Activated CD8-positive, alpha-beta memory T cell treated with anti-CD3 and anti-CD28 coated beads, Interleukin-2, amount 10 ng/mL, durations not matched to agents 7 days and 5 days (primary cell): Measurements from ENCODE around the gene ZXDC. TPM values are rescaled to one million over a fixed set of nuclear protein-coding genes. Genes with fewer than 3 reads are reported as not detected.

Experiments
- ATAC-seq: fragments of 150-1000 bp; cut with Tn5 transposase; one replicate; pipeline ENCODE4 v1.10.0; 2021; ENCODE audit warnings: moderate library complexity
- CTCF ChIA-PET: fragments of 350-600 bp; sonication (Branson Sonifier 250); formaldehyde crosslinking; loops from one replicate; lab custom pipeline; 2021; ENCODE audit warnings: antibody characterized with exemption; lab: Charles Lee
- DNase-seq: peaks from one replicate; pipeline ENCODE4 v3.0.0-alpha.2; 2020
- H3K27ac Mint-ChIP-seq: one replicate; pipeline ENCODE4 v1.8.0; 2021; ENCODE audit warnings: mild to moderate bottlenecking, mixed read lengths
- H3K27me3 Mint-ChIP-seq: one replicate; pipeline ENCODE4 v1.8.0; 2021; ENCODE audit warnings: mixed read lengths
- H3K36me3 Mint-ChIP-seq: one replicate; pipeline ENCODE4 v1.8.0; 2021; ENCODE audit warnings: mild to moderate bottlenecking, mixed read lengths
- H3K4me1 Mint-ChIP-seq: one replicate; pipeline ENCODE4 v1.8.0; 2021; ENCODE audit warnings: mixed read lengths
- H3K4me3 Mint-ChIP-seq: one replicate; pipeline ENCODE4 v1.8.0; 2021; ENCODE audit warnings: mild to moderate bottlenecking, moderate library complexity, mixed read lengths
- H3K9me3 Mint-ChIP-seq: one replicate; pipeline ENCODE4 v1.8.0; 2022; ENCODE audit warnings: low read depth, mixed read lengths
- total RNA-seq, 2 experiments: library from RNA; stranded (reverse); gene quantifications; one replicate each; pipeline ENCODE4 v1.2.3, GENCODE V29; 2021

Gene ZXDC
- total RNA-seq, 2 experiments from 2014 or later: 21.5 to 22.7 TPM

- Mint-ChIP-seq H3K27ac (no peak overlapping the region), H3K4me1 (no peaks in the 10 kb centered on the region), H3K9me3 (no peaks in the 10 kb centered on the region), H3K36me3 (no peaks in the 10 kb centered on the region), H3K4me3 (no peak overlapping the region), H3K27me3 (no peaks in the 10 kb centered on the region)
- no peak for DNase-seq
- ATAC-seq: no peak
- CTCF ChIA-PET: no interaction called here
Observed at GRCh38 chr3:126442856-126443242, 32.8 kb downstream of the ZXDC start.

GRCh38 chr3:126442094-126442855 lies 33.4 kb downstream of the ZXDC start:
- CTCF ChIA-PET: no interaction called here

DNA sequence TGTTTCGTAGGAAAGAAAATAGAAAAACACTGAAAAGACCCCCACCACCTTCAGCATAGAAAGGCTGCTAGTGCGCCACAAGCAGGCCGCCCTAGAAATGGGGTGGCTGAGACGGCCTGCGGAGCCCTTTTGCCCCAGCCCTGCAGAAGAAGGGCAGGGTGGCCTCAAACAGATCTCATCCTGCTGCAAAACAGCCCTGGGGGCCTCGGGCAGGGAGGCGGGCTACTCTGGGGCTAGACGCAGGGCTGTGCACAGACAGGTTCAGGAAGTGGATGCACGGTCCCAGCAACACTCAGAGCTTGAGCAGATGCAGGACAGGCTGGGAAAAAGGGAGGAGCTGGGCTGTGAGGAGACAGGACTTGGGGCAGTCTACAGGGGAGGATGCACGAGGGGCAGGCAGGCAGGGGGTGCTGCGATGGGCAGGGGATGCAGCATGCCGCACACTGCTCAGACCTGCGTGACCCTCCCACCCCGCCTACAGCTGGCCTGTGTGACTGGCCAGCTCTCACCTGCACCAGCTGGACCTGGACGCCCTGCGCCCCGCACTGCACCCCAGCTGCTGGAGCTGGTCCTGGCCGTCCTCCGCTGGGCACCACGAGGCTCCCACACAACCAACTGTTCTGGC lies 34.3 kb downstream of the ZXDC start:
- Mint-ChIP-seq H3K9me3 (no peaks in the 10 kb centered on the region), H3K4me1 (no peaks in the 10 kb centered on the region), H3K36me3 (no peaks in the 10 kb centered on the region), H3K4me3 (no peak overlapping the region), H3K27me3 (no peaks in the 10 kb centered on the region), H3K27ac (no peak overlapping the region)
- ATAC-seq (no peak), DNase-seq (no peak)
- CTCF ChIA-PET: no interaction called here

More at GRCh38 chr3:126442094-126442855, 33.4 kb downstream of the ZXDC start:
- H3K36me3 Mint-ChIP-seq: no peaks in the 10 kb centered on the region
- ATAC-seq (no peak), DNase-seq (no peak)
- no peak overlapping the region for H3K4me3 Mint-ChIP-seq
- H3K27ac Mint-ChIP-seq: no peak overlapping the region
- H3K27me3 Mint-ChIP-seq: no peaks in the 10 kb centered on the region
- no peaks in the 10 kb centered on the region for H3K4me1 Mint-ChIP-seq
- no peaks in the 10 kb centered on the region for H3K9me3 Mint-ChIP-seq

GRCh38 chr3:126440709-126440995 lies 35.0 kb downstream of the ZXDC start:
- H3K4me3 Mint-ChIP-seq: no peak overlapping the region
- no peaks in the 10 kb centered on the region for H3K27me3 Mint-ChIP-seq

DNA sequence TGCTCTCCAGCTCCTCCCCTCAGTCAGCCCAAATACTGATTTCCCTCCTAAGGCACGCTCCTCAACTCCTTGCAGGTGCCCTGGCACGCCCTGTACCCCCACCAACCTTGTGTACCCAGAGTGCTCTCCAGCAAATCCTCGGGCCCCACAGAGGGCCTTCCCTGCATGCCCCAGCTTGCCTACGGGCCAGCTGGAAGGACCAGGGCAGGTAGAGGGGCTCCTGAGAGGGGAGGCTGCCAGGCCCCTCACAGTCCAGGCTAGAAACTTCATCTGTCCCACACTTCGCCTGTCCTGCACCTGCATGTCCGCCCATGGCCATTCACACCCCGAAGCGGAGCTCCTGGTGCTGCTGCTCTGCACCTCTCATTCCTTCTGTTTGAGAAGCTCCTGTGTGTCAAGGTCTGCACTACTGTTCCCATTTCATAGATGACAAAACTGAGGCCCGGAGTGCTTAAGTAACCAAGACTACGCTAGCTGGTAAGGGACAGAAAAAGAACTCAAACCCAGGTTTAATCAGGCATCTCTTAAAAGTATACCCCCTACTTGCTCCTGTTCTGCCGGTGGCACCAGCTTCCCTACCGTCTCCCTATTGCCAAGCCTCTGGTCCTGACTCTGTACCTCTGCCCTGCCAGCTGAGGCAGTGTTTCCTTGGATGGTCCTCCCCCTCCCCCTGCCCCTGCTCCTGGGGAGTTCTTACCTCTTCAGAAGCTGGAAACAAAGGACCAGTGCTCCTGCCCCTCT lies 35.6 kb downstream of the ZXDC start:
- no peak overlapping the region for H3K27ac Mint-ChIP-seq
- DNase-seq (no peak), ATAC-seq (no peak)
- no peaks in the 10 kb centered on the region for H3K27me3 Mint-ChIP-seq
- H3K4me1 Mint-ChIP-seq: no peaks in the 10 kb centered on the region
- H3K4me3 Mint-ChIP-seq: no peak overlapping the region
- no peaks in the 10 kb centered on the region for H3K36me3 Mint-ChIP-seq
- CTCF ChIA-PET: no interaction called here
- no peaks in the 10 kb centered on the region for H3K9me3 Mint-ChIP-seq

More at GRCh38 chr3:126440709-126440995, 35.0 kb downstream of the ZXDC start:
- no peak for DNase-seq
- CTCF ChIA-PET: no interaction called here
- ATAC-seq: no peak
- H3K9me3 Mint-ChIP-seq: no peaks in the 10 kb centered on the region
- H3K36me3 Mint-ChIP-seq: no peaks in the 10 kb centered on the region
- no peaks in the 10 kb centered on the region for H3K4me1 Mint-ChIP-seq
- no peak overlapping the region for H3K27ac Mint-ChIP-seq

DNA sequence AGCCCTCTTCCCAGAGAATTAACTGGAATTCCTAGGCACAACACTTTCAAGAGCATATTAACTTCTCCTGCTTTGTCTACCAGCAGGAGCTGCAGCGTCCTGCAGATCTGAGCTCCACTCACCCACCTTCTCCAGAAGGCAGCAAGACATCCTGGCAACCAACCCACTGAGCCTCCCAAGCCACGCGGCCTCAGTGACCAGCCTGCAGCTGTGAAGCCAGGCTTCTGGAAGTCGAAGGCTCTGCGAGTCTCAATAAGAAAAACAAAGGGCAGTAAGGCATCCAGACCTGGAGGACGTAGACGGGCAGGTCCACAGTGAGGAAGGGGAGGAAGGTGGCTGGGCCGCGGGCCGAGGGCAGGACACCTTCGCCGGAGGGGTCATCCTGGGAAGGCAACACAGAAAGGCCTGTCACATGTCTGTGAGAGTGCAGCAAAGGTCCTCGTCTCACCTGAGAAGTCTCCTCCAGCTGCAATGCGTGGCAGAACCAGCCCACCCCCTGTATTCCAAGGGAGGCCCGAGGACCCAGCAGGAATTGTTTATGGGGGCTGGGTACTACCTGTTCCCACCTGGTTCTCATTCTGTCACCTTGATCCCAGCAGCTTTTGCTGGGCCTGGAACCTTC lies 36.2 kb downstream of the ZXDC start:
- Mint-ChIP-seq H3K4me3 (no peak overlapping the region), H3K4me1 (no peaks in the 10 kb centered on the region)

DNA sequence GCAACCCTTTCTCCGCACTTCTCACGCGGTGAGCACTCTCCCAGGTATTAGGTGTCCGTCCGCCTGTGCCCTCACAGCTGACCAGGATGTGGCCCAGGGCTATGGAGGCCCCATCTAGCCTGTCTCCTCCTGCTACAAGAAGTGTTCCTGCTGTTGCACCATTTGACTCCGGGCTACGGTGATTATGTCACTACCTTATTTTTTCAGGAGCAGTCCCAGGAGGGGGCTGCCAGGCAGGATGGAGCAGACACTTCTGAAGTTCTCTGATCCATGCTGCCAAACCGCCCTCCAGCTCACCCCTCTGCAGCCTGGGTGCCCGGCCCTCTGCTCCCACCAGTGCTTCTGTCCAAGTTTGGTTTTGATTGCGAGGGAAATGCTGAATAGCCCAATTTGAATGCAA lies 36.9 kb downstream of the ZXDC start:
- Mint-ChIP-seq H3K27ac (no peak overlapping the region), H3K9me3 (no peaks in the 10 kb centered on the region), H3K4me3 (no peak overlapping the region), H3K4me1 (no peaks in the 10 kb centered on the region), H3K36me3 (no peaks in the 10 kb centered on the region), H3K27me3 (no peaks in the 10 kb centered on the region)
- CTCF ChIA-PET: no interaction called here
- no peak for ATAC-seq
- no peak for DNase-seq

More for the DNA sequence above, 36.2 kb downstream of the ZXDC start:
- CTCF ChIA-PET: no interaction called here
- no peak for ATAC-seq
- Mint-ChIP-seq H3K36me3 (no peaks in the 10 kb centered on the region), H3K27ac (no peak overlapping the region), H3K27me3 (no peaks in the 10 kb centered on the region), H3K9me3 (no peaks in the 10 kb centered on the region)
- no peak for DNase-seq

GRCh38 chr3:126438186-126438585 lies 37.5 kb downstream of the ZXDC start:
- DNase-seq: peak; percentile 19
- ATAC-seq: no peak
- Mint-ChIP-seq H3K27ac (no peak overlapping the region), H3K9me3 (no peaks in the 10 kb centered on the region), H3K36me3 (no peaks in the 10 kb centered on the region), H3K4me1 (no peaks in the 10 kb centered on the region), H3K4me3 (no peak overlapping the region), H3K27me3 (no peaks in the 10 kb centered on the region)
- CTCF ChIA-PET: no interaction called here

- Mint-ChIP-seq H3K4me3 (no peak overlapping the region), H3K27ac (no peak overlapping the region), H3K27me3 (no peaks in the 10 kb centered on the region), H3K4me1 (no peaks in the 10 kb centered on the region), H3K36me3 (no peaks in the 10 kb centered on the region), H3K9me3 (no peaks in the 10 kb centered on the region)
- DNase-seq (no peak), ATAC-seq (no peak)
- CTCF ChIA-PET: interaction anchor here (0.6 kb wide), 1 partner anchor 231 kb away, joined by 3 read pairs; no protein-coding TSS in a partner anchor
Observed at GRCh38 chr3:126436826-126437717, 38.6 kb downstream of the ZXDC start.

GRCh38 chr3:126435456-126436315 lies 40.0 kb downstream of the ZXDC start:
- Mint-ChIP-seq H3K4me1 (no peaks in the 10 kb centered on the region), H3K4me3 (no peak overlapping the region), H3K27me3 (no peaks in the 10 kb centered on the region), H3K36me3 (no peaks in the 10 kb centered on the region), H3K27ac (no peak overlapping the region), H3K9me3 (no peaks in the 10 kb centered on the region)
- ATAC-seq (no peak), DNase-seq (no peak)
- CTCF ChIA-PET: no interaction called here

DNA sequence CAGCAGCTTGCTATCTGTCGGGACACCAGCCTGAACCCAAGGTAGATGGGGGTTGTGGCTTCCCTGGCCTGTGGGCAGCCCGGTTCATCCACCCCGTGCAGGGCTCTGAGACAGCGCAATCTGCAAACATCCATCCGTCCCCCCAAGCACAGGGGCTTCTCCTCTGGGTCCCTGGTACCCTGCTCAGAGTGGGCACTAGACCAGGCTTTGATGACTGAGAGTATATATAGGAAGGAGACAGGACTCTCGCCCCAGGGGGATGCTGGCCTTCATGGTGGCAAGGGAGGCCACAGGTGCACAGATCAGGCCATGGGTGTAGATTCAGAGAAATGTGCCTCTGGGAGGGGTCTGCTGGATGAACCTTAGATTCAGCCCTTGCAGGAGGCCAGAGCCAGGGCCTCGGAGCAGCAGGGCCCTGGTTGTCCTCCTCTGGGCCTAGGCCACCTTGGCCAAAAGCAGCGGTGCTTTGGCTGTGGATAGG lies 40.7 kb downstream of the ZXDC start:
- no peaks in the 10 kb centered on the region for H3K4me1 Mint-ChIP-seq
- no peak for ATAC-seq

DNA sequence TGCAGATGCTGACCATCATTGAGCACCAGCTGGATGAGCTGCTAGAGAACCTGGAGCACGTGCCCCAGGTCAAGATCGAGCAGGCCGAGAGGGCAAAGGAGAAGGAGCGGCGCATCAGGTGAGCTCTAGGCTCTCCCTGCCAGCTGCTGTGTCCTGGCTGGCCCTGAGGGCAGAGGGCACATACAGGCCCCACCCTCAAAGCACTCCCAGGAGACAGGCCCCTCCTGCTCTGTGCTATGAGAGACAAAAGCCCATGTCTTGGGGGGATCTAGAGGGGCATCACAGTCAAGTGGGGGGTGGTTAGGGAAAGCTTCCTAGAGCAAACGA lies 41.5 kb downstream of the ZXDC start:
- Mint-ChIP-seq H3K4me3 (no peak overlapping the region), H3K9me3 (no peaks in the 10 kb centered on the region), H3K27me3 (no peaks in the 10 kb centered on the region), H3K36me3 (no peaks in the 10 kb centered on the region), H3K27ac (no peak overlapping the region), H3K4me1 (no peaks in the 10 kb centered on the region)
- CTCF ChIA-PET: no interaction called here
- ATAC-seq (no peak), DNase-seq (no peak)

More for the DNA sequence above, 40.7 kb downstream of the ZXDC start:
- Mint-ChIP-seq H3K27me3 (no peaks in the 10 kb centered on the region), H3K9me3 (no peaks in the 10 kb centered on the region), H3K36me3 (no peaks in the 10 kb centered on the region), H3K27ac (no peak overlapping the region), H3K4me3 (no peak overlapping the region)
- no peak for DNase-seq
- CTCF ChIA-PET: no interaction called here
